Measurements from ENCODE around the gene MARK4. TPM values are rescaled to one million over a fixed set of nuclear protein-coding genes. Genes with fewer than 3 reads are reported as not detected.

MARK4 gene
- total RNA-seq, 1 experiment from 2014 or later = 37.7 TPM

DNA sequence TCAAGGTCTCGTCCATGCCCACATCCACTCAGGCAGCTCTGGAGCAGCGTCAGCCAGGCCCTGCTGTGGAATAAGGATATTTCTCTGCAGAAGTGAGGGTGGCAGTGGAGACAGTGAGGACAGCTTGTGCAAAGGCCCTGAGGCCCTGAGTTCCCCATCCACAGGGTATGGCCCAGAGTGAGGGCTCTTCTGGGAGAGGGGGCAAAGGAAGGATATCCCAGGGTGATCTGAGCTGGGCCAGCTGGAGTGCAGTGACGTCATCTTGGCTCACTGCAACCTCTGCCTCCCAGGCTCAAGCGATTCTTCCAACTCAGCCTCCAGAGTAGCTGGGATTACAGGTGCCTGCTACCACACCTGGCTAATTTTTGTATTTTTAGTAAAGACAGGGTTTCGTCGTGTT lies 11.5 kb downstream of the MARK4 start:
- Histone ChIP-seq H3K27ac (ENCODE audit: low read depth, low read length) (no peak overlapping the region), H3K4me2 (ENCODE audit: low read length) (no peak overlapping the region), H3K9ac (ENCODE audit: low read length) (no peak overlapping the region), H3K4me3 (replicated peaks in 1 of 2; ENCODE audit: low read depth in 1 of 2, low read length in 2 of 2) (no peak overlapping the region), H3K9me3 (ENCODE audit: control insufficient read depth in 1 of 2, insufficient read depth in 1 of 2, low read depth in 1 of 2, low read length in 2 of 2) (no peaks in the 10 kb centered on the region), H3K4me1 (ENCODE audit: control insufficient read depth in 1 of 2, insufficient read depth in 2 of 2, low read length in 2 of 2) (no peaks in the 10 kb centered on the region), H3K79me2 (ENCODE audit: insufficient read depth, low read length) (no peaks in the 10 kb centered on the region), H4K20me1 (ENCODE audit: insufficient read depth) (no peaks in the 10 kb centered on the region), H3K9me2 (ENCODE audit: insufficient read depth) (no peaks in the 10 kb centered on the region), H3K27me3 (ENCODE audit: insufficient read depth, low read length) (no peaks in the 10 kb centered on the region), H2AFZ (ENCODE audit: low read depth, low read length, poor library complexity, severe bottlenecking) (no peak overlapping the region), H3K36me3 (ENCODE audit: control insufficient read depth in 1 of 2, insufficient read depth in 2 of 2, low read length in 2 of 2) (no peaks in the 10 kb centered on the region; a peak in 1 of 4 replicates)
- ChIA-PET POLR2A (no interaction called here), CTCF (no interaction called here), RAD21 (ENCODE audit: low non-redundant PET in 1 of 2, low total read pairs in 2 of 2, uncharacterized antibody in 2 of 2, unreplicated experiment in 2 of 2) (no interaction called here)
- TF ChIP-seq, protein P1, sequence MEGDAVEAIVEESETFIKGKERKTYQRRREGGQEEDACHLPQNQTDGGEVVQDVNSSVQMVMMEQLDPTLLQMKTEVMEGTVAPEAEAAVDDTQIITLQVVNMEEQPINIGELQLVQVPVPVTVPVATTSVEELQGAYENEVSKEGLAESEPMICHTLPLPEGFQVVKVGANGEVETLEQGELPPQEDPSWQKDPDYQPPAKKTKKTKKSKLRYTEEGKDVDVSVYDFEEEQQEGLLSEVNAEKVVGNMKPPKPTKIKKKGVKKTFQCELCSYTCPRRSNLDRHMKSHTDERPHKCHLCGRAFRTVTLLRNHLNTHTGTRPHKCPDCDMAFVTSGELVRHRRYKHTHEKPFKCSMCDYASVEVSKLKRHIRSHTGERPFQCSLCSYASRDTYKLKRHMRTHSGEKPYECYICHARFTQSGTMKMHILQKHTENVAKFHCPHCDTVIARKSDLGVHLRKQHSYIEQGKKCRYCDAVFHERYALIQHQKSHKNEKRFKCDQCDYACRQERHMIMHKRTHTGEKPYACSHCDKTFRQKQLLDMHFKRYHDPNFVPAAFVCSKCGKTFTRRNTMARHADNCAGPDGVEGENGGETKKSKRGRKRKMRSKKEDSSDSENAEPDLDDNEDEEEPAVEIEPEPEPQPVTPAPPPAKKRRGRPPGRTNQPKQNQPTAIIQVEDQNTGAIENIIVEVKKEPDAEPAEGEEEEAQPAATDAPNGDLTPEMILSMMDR (IDR thresholded peaks at IDR 0.05 in 2 of 3, conservative IDR thresholded peaks at IDR 0.05 in 1 of 3; ENCODE audit: borderline replicate concordance in 1 of 3, insufficient read depth in 1 of 3, low read depth in 2 of 3, low read length in 2 of 3) = no peak
- no peak for TF ChIP-seq SRF (IDR thresholded peaks at IDR 0.05; ENCODE audit: low read depth)
- TF ChIP-seq, protein P2, sequence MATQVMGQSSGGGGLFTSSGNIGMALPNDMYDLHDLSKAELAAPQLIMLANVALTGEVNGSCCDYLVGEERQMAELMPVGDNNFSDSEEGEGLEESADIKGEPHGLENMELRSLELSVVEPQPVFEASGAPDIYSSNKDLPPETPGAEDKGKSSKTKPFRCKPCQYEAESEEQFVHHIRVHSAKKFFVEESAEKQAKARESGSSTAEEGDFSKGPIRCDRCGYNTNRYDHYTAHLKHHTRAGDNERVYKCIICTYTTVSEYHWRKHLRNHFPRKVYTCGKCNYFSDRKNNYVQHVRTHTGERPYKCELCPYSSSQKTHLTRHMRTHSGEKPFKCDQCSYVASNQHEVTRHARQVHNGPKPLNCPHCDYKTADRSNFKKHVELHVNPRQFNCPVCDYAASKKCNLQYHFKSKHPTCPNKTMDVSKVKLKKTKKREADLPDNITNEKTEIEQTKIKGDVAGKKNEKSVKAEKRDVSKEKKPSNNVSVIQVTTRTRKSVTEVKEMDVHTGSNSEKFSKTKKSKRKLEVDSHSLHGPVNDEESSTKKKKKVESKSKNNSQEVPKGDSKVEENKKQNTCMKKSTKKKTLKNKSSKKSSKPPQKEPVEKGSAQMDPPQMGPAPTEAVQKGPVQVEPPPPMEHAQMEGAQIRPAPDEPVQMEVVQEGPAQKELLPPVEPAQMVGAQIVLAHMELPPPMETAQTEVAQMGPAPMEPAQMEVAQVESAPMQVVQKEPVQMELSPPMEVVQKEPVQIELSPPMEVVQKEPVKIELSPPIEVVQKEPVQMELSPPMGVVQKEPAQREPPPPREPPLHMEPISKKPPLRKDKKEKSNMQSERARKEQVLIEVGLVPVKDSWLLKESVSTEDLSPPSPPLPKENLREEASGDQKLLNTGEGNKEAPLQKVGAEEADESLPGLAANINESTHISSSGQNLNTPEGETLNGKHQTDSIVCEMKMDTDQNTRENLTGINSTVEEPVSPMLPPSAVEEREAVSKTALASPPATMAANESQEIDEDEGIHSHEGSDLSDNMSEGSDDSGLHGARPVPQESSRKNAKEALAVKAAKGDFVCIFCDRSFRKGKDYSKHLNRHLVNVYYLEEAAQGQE (IDR thresholded peaks at IDR 0.05; ENCODE audit: low read depth) = no peak
- TF ChIP-seq ZNF274 (IDR thresholded peaks at IDR 0.05; ENCODE audit: low read depth, low read length) = no peak
- TF ChIP-seq EZH2 (IDR thresholded peaks at IDR 0.05) = no peak
- no peak for TF ChIP-seq POLR2A (IDR thresholded peaks at IDR 0.05; ENCODE audit: borderline replicate concordance, extremely low read depth, insufficient read depth, insufficient read length)
- TF ChIP-seq, protein P3, sequence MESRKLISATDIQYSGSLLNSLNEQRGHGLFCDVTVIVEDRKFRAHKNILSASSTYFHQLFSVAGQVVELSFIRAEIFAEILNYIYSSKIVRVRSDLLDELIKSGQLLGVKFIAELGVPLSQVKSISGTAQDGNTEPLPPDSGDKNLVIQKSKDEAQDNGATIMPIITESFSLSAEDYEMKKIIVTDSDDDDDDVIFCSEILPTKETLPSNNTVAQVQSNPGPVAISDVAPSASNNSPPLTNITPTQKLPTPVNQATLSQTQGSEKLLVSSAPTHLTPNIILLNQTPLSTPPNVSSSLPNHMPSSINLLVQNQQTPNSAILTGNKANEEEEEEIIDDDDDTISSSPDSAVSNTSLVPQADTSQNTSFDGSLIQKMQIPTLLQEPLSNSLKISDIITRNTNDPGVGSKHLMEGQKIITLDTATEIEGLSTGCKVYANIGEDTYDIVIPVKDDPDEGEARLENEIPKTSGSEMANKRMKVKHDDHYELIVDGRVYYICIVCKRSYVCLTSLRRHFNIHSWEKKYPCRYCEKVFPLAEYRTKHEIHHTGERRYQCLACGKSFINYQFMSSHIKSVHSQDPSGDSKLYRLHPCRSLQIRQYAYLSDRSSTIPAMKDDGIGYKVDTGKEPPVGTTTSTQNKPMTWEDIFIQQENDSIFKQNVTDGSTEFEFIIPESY (IDR thresholded peaks at IDR 0.05; ENCODE audit: extremely low read depth, insufficient replicate concordance, low read length) = no peak
- no peak for TF ChIP-seq ZFX (IDR thresholded peaks at IDR 0.05)
- TF ChIP-seq CEBPB (IDR thresholded peaks at IDR 0.05; ENCODE audit: low read depth) = no peak
- no peak for TF ChIP-seq JUND (IDR thresholded peaks at IDR 0.05)
- TF ChIP-seq POLR2AphosphoS5 (IDR thresholded peaks at IDR 0.05; ENCODE audit: low read depth, low read length) = no peak
- TF ChIP-seq YY1 (IDR thresholded peaks at IDR 0.05; ENCODE audit: extremely low read depth, insufficient replicate concordance, low read depth, low read length) = no peak
- TF ChIP-seq FOSL1 (IDR thresholded peaks at IDR 0.05; ENCODE audit: low read depth) = no peak
- DNase-seq (ENCODE audit: low read depth, low spot score) (no peak), ATAC-seq (no peak)
- intact Hi-C loops (cut with micrococcal nuclease) = no loop called here
- BruUV-seq (replicated peaks) = no TSS peak
